ENCODE results near the gene MRPS7.

GRCh38 chr17:75239214-75239613 is 22.5 kb upstream of the MRPS7 start:
- TF ChIP-seq EZH2 (IDR thresholded peaks at IDR 0.05; ENCODE audit: borderline replicate concordance, low read length) (no peak), CTCF (conservative IDR thresholded peaks at IDR 0.05 in 1 of 2, IDR thresholded peaks at IDR 0.05 in 1 of 2; ENCODE audit: extremely low read depth in 1 of 2, insufficient read depth in 1 of 2, low read depth in 1 of 2, low read length in 2 of 2) (no peak)
